Measurements from ENCODE around the gene NOB1.

- TF ChIP-seq POLR2A (IDR thresholded peaks at IDR 0.05; ENCODE audit: low read depth, low read length) (no peak), POLR2AphosphoS5 (IDR thresholded peaks at IDR 0.05; ENCODE audit: low read depth, low read length) (no peak), TAF1 (IDR thresholded peaks at IDR 0.05; ENCODE audit: borderline replicate concordance, low read depth, low read length) (no peak)
These were observed 42.4 kb downstream of the NOB1 start for GRCh38 chr16:69712277-69712676.

All from GM12892 (cell line).